ENCODE measurements around the gene DACT1. TPM values are rescaled to one million over a fixed set of nuclear protein-coding genes. Genes with fewer than 3 reads are reported as not detected.

Gene DACT1
- total and polyA plus RNA-seq, 9 donors: 16.7 to 40.3 (median 27.1) TPM

DNA sequence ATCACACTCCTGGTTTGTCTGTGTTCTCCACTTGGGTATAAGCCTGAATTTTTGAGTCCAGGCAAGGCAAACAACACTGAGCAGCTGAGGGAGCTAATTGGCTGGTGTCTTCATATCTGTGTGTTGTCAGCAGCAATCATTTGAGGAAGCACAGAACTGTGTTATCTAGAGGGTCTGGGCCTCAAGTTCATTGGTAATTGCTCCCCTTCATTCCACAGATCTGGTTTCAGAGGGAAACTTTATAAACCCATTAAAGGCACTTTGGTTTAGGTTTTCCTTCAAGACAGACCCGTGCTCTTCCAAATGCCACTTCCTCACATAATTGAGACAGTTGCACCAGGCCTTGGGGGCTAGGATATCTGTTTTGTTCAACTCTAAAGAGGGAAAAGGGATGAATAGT is 5.6 kb downstream of the DACT1 start:
- H3K4me3 ChIP-seq (ENCODE audit: low read length): no peak overlapping the region
- no peak for DNase-seq
- H3K27me3 ChIP-seq (ENCODE audit: control insufficient read depth, insufficient read depth, low read length): no peaks in the 10 kb centered on the region
- no peak overlapping the region for H3K27ac ChIP-seq (ENCODE audit: low read length)
- peaks cover 38% of the 10 kb centered on the region for H3K36me3 ChIP-seq (ENCODE audit: control insufficient read depth, insufficient read depth, low read length)
- WGBS (ENCODE audit: insufficient coverage): no CpG with 5 or more reads among the region's 1 CpG
- no peaks in the 10 kb centered on the region for H3K9me3 ChIP-seq (replicated peaks; ENCODE audit: control insufficient read depth, low read depth, low read length)
- H3K4me1 ChIP-seq (ENCODE audit: control insufficient read depth, insufficient read depth, low read length): peaks cover 7% of the 10 kb centered on the region

- Histone ChIP-seq H3K27ac (ENCODE audit: low read length) (no peak overlapping the region), H3K9me3 (replicated peaks; ENCODE audit: control insufficient read depth, low read depth, low read length) (no peaks in the 10 kb centered on the region), H3K36me3 (ENCODE audit: control insufficient read depth, insufficient read depth, low read length) (peaks cover 38% of the 10 kb centered on the region), H3K4me3 (ENCODE audit: low read length) (no peak overlapping the region), H3K27me3 (ENCODE audit: control insufficient read depth, insufficient read depth, low read length) (no peaks in the 10 kb centered on the region), H3K4me1 (ENCODE audit: control insufficient read depth, insufficient read depth, low read length) (peaks cover under 1% of the 10 kb centered on the region)
- 94% methylated on average over 20 of the region's 20 CpGs for WGBS (ENCODE audit: insufficient coverage)
- DNase-seq: no peak
Measured at GRCh38 chr14:58645641-58646040, 7.9 kb downstream of the DACT1 start.

DNA sequence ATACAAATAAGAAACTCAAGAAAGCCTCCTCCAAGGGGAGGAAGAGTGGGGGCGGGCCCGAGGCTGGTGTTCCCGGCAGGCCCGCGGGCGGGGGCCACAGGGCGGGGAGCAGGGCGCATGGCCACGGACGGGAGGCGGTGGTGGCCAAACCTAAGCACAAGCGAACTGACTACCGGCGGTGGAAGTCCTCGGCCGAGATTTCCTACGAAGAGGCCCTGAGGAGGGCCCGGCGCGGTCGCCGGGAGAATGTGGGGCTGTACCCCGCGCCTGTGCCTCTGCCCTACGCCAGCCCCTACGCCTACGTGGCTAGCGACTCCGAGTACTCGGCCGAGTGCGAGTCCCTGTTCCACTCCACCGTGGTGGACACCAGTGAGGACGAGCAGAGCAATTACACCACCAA is 8.7 kb downstream of the DACT1 start:
- no peak for DNase-seq
- 95% methylated on average over 31 of the region's 34 CpGs for WGBS (ENCODE audit: insufficient coverage)
- Histone ChIP-seq H3K27me3 (ENCODE audit: control insufficient read depth, insufficient read depth, low read length) (no peaks in the 10 kb centered on the region), H3K36me3 (ENCODE audit: control insufficient read depth, insufficient read depth, low read length) (peaks cover 36% of the 10 kb centered on the region), H3K27ac (ENCODE audit: low read length) (no peak overlapping the region), H3K9me3 (replicated peaks; ENCODE audit: control insufficient read depth, low read depth, low read length) (no peaks in the 10 kb centered on the region), H3K4me1 (ENCODE audit: control insufficient read depth, insufficient read depth, low read length) (no peaks in the 10 kb centered on the region), H3K4me3 (ENCODE audit: low read length) (no peak overlapping the region)

DNA sequence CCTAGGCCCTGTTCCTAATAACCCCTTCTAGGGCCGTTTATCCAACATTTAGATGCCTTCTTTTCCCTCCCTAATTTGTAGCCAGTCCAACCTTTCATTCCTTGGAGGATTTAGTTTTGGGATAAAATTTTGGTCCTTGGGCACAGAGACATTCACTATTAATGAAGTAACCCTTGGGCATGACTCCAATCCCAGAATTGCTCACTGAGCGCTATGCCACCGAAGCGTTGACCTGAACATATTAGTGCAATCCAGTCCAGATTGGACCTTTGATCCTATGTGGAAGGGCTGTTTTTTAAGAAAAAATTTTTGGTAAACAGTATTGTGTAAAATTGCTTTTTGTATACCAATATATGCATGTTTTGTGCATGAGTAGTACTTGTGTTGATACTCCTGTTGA is 10.0 kb downstream of the DACT1 start:
- no CpG with 5 or more reads among the region's 4 CpGs for WGBS (ENCODE audit: insufficient coverage)
- peaks cover 27% of the 10 kb centered on the region for H3K36me3 ChIP-seq (ENCODE audit: control insufficient read depth, insufficient read depth, low read length)
- DNase-seq: no peak
- H3K4me1 ChIP-seq (ENCODE audit: control insufficient read depth, insufficient read depth, low read length): no peaks in the 10 kb centered on the region
- no peaks in the 10 kb centered on the region for H3K9me3 ChIP-seq (replicated peaks; ENCODE audit: control insufficient read depth, low read depth, low read length)
- H3K4me3 ChIP-seq (ENCODE audit: low read length): no peak overlapping the region
- H3K27me3 ChIP-seq (ENCODE audit: control insufficient read depth, insufficient read depth, low read length): no peaks in the 10 kb centered on the region
- H3K27ac ChIP-seq (ENCODE audit: low read length): no peak overlapping the region

DNA sequence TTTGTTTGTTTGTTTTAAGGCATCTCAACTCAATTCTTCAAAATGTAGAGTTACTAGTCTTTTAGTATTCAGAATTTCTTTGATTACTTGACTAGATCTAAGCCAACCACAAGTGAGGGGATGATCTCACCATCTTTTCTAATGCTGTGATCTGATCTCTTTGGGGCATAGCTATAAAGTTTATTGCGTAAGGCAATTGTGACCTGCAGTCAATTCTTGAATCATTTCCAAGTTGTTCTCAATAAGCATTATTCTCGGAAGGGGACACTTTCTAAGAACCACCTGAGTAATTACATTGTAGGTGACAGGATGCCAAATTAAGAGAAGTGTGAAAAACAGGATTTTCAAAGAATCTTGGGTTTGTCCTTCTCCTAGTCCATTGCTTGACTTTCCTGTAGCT is 13.1 kb downstream of the DACT1 start:
- Histone ChIP-seq H3K4me1 (ENCODE audit: control insufficient read depth, insufficient read depth, low read length) (no peaks in the 10 kb centered on the region), H3K27ac (ENCODE audit: low read length) (no peak overlapping the region), H3K27me3 (ENCODE audit: control insufficient read depth, insufficient read depth, low read length) (no peaks in the 10 kb centered on the region), H3K4me3 (ENCODE audit: low read length) (no peak overlapping the region), H3K36me3 (ENCODE audit: control insufficient read depth, insufficient read depth, low read length) (peaks cover 12% of the 10 kb centered on the region), H3K9me3 (replicated peaks; ENCODE audit: control insufficient read depth, low read depth, low read length) (no peaks in the 10 kb centered on the region)
- no CpG with 5 or more reads among the region's 2 CpGs for WGBS (ENCODE audit: insufficient coverage)
- no peak for DNase-seq

GRCh38 chr14:58656671-58657411 is 19.1 kb downstream of the DACT1 start:
- no CpG with 5 or more reads among the region's 3 CpGs for WGBS (ENCODE audit: insufficient coverage)
- DNase-seq: no peak
- Histone ChIP-seq H3K27me3 (ENCODE audit: control insufficient read depth, insufficient read depth, low read length) (no peaks in the 10 kb centered on the region), H3K4me3 (ENCODE audit: low read length) (no peak overlapping the region), H3K9me3 (replicated peaks; ENCODE audit: control insufficient read depth, low read depth, low read length) (no peaks in the 10 kb centered on the region), H3K36me3 (ENCODE audit: control insufficient read depth, insufficient read depth, low read length) (no peaks in the 10 kb centered on the region), H3K27ac (ENCODE audit: low read length) (no peak overlapping the region), H3K4me1 (ENCODE audit: control insufficient read depth, insufficient read depth, low read length) (peaks cover 3% of the 10 kb centered on the region)

DNA sequence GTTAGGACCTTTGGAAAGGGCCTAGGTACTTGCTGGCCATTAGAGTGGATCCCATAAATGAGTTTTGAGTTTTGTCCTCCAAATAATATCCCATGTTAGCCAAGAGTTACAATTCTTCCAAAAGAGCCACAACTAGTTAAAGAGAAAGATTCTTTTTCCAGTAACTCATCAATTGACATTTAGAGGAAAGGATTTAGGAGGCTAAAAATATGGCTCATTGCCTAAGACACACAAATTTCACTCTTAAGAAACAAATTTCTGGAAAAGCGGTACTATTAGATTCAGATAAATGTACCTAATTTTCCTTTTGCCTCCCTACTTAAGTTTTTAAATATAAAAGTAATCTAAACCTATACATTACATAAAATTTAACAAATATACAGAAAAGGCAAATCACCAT is 21.3 kb downstream of the DACT1 start:
- Histone ChIP-seq H3K4me3 (ENCODE audit: low read length) (no peak overlapping the region), H3K27me3 (ENCODE audit: control insufficient read depth, insufficient read depth, low read length) (no peaks in the 10 kb centered on the region), H3K4me1 (ENCODE audit: control insufficient read depth, insufficient read depth, low read length) (peaks cover 3% of the 10 kb centered on the region), H3K27ac (ENCODE audit: low read length) (peak overlapping the region; percentile 24), H3K36me3 (ENCODE audit: control insufficient read depth, insufficient read depth, low read length) (no peaks in the 10 kb centered on the region), H3K9me3 (replicated peaks; ENCODE audit: control insufficient read depth, low read depth, low read length) (no peaks in the 10 kb centered on the region)
- peak; percentile 82 for DNase-seq
- no CpG with 5 or more reads among the region's 1 CpG for WGBS (ENCODE audit: insufficient coverage)

- 46% methylated on average over 3 of the region's 6 CpGs for WGBS (ENCODE audit: insufficient coverage)
Measured at GRCh38 chr14:58659846-58660245, 22.1 kb downstream of the DACT1 start.

DNA sequence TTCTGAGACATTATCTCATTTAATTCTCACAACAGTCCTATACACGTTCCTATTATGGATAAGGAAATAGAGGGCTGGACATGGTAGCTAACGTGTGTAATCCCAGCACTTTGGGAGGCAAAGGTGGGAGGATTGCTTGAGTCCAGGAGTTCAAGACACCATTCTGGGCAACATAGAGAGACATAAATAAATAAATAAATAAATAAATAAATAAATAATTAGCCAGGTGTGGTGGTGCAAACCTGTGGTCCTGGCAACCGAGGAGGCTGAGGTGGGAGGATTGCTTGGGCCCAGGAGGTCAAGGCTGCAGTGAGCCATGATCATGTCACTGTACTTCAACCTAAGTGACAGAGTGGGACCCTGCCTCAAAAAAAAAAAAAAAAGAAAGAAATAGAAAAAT is 22.6 kb downstream of the DACT1 start:
- Histone ChIP-seq H3K9me3 (replicated peaks; ENCODE audit: control insufficient read depth, low read depth, low read length) (no peaks in the 10 kb centered on the region), H3K36me3 (ENCODE audit: control insufficient read depth, insufficient read depth, low read length) (no peaks in the 10 kb centered on the region), H3K27ac (ENCODE audit: low read length) (peak overlapping the region; percentile 83), H3K4me1 (ENCODE audit: control insufficient read depth, insufficient read depth, low read length) (peaks cover 3% of the 10 kb centered on the region), H3K4me3 (ENCODE audit: low read length) (no peak overlapping the region), H3K27me3 (ENCODE audit: control insufficient read depth, insufficient read depth, low read length) (no peaks in the 10 kb centered on the region)
- DNase-seq: no peak
- WGBS (ENCODE audit: insufficient coverage): 100% methylated on average over 1 of the region's 3 CpGs

More at GRCh38 chr14:58659846-58660245, 22.1 kb downstream of the DACT1 start:
- Histone ChIP-seq H3K27ac (ENCODE audit: low read length) (peak overlapping the region; percentile 83), H3K27me3 (ENCODE audit: control insufficient read depth, insufficient read depth, low read length) (no peaks in the 10 kb centered on the region), H3K36me3 (ENCODE audit: control insufficient read depth, insufficient read depth, low read length) (no peaks in the 10 kb centered on the region), H3K4me1 (ENCODE audit: control insufficient read depth, insufficient read depth, low read length) (peaks cover 3% of the 10 kb centered on the region), H3K4me3 (ENCODE audit: low read length) (no peak overlapping the region), H3K9me3 (replicated peaks; ENCODE audit: control insufficient read depth, low read depth, low read length) (no peaks in the 10 kb centered on the region)
- DNase-seq: peak; percentile 96

DNA sequence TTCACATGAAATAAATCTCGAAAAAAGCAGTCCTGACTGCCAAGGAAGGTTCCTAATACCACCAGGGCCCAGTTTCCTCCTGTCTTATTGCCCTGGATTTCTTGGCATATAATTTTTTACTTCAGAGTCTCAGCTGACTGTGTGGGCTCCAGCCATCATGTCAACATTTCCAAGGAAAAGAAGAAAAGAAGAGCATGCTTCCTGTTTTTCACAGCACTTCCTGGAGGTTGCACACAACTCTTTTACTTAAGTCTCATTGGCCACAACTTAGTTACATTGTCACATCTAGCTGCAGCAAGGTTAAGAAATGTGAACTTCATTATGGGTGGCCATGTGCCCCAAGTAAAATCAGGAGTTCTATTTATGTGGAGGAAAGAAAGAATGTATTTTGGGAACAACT is 24.3 kb downstream of the DACT1 start:
- H3K27ac ChIP-seq (ENCODE audit: low read length): no peak overlapping the region
- no peak overlapping the region for H3K4me3 ChIP-seq (ENCODE audit: low read length)
- WGBS (ENCODE audit: insufficient coverage): 40% methylated on average over 1 of the region's 1 CpG
- H3K4me1 ChIP-seq (ENCODE audit: control insufficient read depth, insufficient read depth, low read length): peaks cover 3% of the 10 kb centered on the region
- DNase-seq: peak; percentile 40
- no peaks in the 10 kb centered on the region for H3K36me3 ChIP-seq (ENCODE audit: control insufficient read depth, insufficient read depth, low read length)
- H3K27me3 ChIP-seq (ENCODE audit: control insufficient read depth, insufficient read depth, low read length): no peaks in the 10 kb centered on the region
- no peaks in the 10 kb centered on the region for H3K9me3 ChIP-seq (replicated peaks; ENCODE audit: control insufficient read depth, low read depth, low read length)

- no peak overlapping the region for H3K27ac ChIP-seq (ENCODE audit: low read length)
- no peak for DNase-seq
- H3K4me1 ChIP-seq (ENCODE audit: control insufficient read depth, insufficient read depth, low read length): peaks cover 3% of the 10 kb centered on the region
- H3K9me3 ChIP-seq (replicated peaks; ENCODE audit: control insufficient read depth, low read depth, low read length): no peaks in the 10 kb centered on the region
- no peaks in the 10 kb centered on the region for H3K36me3 ChIP-seq (ENCODE audit: control insufficient read depth, insufficient read depth, low read length)
- no peak overlapping the region for H3K4me3 ChIP-seq (ENCODE audit: low read length)
- no CpG with 5 or more reads among the region's 2 CpGs for WGBS (ENCODE audit: insufficient coverage)
- H3K27me3 ChIP-seq (ENCODE audit: control insufficient read depth, insufficient read depth, low read length): no peaks in the 10 kb centered on the region
Measured at GRCh38 chr14:58662759-58663158, 25.0 kb downstream of the DACT1 start.
